GM23248 (cell line): ENCODE results near the gene RTN4R.

ENCODE experiments used
- EZH2 ChIP-seq: fragments of 200-600 bp; sonication (generic); IDR thresholded peaks from 2 replicates; pipeline ENCODE4 v1.6.1; 2018; ENCODE audit warnings: antibody characterized with exemption, mild to moderate bottlenecking; ENCODE audit not compliant: insufficient read depth, poor library complexity, severe bottlenecking
- EZH2phosphoT487 ChIP-seq: fragments of 200-600 bp; sonication (generic); IDR thresholded peaks from 2 replicates; pipeline ENCODE4 v1.6.1; 2018; ENCODE audit warnings: antibody characterized with exemption, moderate library complexity, mild to moderate bottlenecking, low read depth; ENCODE audit not compliant: insufficient read depth

- TF ChIP-seq EZH2: no peak
- no peak for TF ChIP-seq EZH2phosphoT487
These were observed 21.6 kb downstream of the RTN4R start for GRCh38 chr22:20246368-20247009.
